Measurements from ENCODE around the gene FXR2.

Gene FXR2

DNA sequence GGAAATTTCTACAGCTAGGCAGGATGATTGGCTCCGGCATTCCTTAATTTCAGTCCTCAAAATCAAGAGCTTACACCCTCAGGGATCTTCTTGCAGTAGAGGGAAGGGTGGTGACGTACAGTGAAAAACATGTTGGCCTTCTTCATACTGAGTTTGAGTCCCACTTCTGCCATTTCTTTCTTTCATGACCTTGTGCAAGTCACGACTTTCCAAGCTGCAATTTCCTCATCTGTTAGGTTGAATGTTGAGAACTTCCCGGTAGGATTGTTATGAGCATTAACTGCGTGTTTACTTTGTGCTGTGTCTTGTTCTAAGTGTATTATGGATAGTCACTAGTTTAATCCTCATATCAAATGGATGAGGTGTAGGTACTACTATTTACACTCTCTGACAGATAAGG is 45.1 kb downstream of the FXR2 start:
- no peak for DNase-seq

- no peak for DNase-seq
These were observed 51.4 kb downstream of the FXR2 start for GRCh38 chr17:7563115-7563869.

GRCh38 chr17:7562208-7562605 is 52.5 kb downstream of the FXR2 start:
- no peak for DNase-seq

- peak; percentile 69 for DNase-seq
These were observed 53.0 kb downstream of the FXR2 start, which contains the start of gene SENP3 for GRCh38 chr17:7561589-7562207. Gene SENP3, plus strand, starts transcription at chr17:7561919. Its CDS starts 1,158 bp downstream, at chr17:7563077.

- DNase-seq = peak; percentile 56
These were observed 53.6 kb downstream of the FXR2 start for GRCh38 chr17:7561028-7561575.

DNA sequence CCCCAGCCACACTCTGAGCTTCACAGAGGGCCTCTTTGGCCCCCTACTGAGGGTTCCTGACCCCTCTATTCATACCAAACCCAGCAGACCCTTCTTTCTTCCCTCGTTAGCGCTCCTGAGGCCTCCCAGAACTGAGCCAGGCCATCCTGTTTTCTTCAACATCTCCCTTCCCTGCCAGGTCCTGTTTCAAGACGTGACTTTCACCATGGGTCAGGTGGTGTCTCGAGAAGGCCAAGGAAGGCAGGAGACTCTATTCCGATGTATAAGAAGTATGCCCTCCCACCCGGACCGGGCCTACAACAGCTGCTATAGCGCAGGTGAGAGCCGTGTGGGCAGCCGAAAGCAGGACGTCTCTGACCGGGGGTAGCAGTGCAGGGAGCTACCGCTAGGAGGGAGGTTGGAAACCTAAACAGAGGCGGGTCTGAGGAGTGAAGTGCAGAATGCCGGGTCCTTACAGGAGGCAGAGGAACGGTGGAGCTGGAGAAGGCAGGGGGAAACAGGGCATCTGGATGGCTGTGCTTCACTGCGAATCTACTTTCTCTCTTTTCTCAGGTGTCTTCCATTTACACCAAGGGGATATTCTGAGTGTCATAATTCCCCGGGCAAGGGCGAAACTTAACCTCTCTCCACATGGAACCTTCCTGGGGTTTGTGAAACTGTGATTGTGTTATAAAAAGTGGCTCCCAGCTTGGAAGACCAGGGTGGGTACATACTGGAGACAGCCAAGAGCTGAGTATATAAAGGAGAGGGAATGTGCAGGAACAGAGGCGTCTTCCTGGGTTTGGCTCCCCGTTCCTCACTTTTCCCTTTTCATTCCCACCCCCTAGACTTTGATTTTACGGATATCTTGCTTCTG is 54.3 kb downstream of the FXR2 start:
- DNase-seq = no peak

DNA sequence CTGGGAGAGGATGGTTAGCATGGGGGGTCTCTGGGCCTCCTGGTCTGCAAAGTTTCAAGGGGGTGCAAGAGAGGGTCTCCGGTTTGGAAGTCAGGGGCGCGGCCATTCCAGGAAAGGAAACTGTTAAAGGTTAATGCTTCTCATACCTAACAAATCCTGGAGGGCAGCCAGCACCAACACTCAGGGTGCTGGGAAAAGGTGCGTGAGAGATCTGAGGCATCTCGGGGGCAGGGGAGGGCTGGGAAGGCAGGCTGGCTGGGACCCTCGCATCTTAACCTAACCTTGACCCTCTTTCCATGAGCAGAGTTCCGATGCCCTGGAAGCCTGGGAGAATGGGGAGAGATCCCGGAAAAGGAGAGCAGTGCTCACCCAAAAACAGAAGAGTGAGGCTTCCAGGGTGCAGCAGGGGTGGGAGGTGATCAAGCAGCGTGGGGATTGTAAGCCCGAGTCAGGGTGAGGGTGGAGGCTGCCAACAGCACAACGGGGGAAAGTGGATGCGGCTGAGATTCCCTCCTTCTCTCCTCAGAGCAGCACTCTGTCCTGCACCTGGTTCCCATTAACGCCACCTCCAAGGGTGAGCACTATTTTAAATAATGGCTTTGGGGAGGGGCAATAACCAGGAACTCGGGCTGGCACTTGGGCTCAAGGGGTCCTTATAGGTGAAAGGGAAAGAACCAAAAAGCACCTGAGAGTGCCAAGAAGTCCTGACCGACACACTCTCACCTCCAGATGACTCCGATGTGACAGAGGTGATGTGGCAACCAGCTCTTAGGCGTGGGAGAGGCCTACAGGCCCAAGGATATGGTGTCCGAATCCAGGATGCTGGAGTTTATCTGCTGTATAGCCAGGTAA is 55.2 kb downstream of the FXR2 start:
- DNase-seq = no peak

DNA sequence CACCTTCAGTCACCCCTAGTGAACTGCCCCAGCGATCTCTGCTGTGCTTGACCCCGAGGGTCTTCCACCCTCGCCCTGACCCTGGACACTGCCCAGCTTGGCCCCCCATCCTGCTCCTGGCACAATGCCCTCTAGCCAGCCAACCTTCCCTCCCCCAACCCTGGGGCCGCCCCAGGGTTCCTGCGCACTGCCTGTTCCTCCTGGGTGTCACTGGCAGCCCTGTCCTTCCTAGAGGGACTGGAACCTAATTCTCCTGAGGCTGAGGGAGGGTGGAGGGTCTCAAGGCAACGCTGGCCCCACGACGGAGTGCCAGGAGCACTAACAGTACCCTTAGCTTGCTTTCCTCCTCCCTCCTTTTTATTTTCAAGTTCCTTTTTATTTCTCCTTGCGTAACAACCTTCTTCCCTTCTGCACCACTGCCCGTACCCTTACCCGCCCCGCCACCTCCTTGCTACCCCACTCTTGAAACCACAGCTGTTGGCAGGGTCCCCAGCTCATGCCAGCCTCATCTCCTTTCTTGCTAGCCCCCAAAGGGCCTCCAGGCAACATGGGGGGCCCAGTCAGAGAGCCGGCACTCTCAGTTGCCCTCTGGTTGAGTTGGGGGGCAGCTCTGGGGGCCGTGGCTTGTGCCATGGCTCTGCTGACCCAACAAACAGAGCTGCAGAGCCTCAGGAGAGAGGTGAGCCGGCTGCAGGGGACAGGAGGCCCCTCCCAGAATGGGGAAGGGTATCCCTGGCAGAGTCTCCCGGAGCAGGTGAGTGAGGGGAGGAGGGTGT is 56.0 kb downstream of the FXR2 start, which contains the start of gene TNFSF13:
TSS of gene TNFSF13 (plus strand) at position 207 of the 776 bp plus-strand sequence. CDS start at position 497, 290 bp downstream.
- no peak for DNase-seq

- peak; percentile 46 for DNase-seq
These were observed 56.7 kb downstream of the FXR2 start for GRCh38 chr17:7557775-7558543.

- DNase-seq = no peak
These were observed 57.4 kb downstream of the FXR2 start for GRCh38 chr17:7557147-7557764.

GRCh38 chr17:7556627-7557026 is 58.1 kb downstream of the FXR2 start:
- no peak for DNase-seq

- no peak for DNase-seq
These were observed 59.3 kb downstream of the FXR2 start for GRCh38 chr17:7555320-7555948.

DNA sequence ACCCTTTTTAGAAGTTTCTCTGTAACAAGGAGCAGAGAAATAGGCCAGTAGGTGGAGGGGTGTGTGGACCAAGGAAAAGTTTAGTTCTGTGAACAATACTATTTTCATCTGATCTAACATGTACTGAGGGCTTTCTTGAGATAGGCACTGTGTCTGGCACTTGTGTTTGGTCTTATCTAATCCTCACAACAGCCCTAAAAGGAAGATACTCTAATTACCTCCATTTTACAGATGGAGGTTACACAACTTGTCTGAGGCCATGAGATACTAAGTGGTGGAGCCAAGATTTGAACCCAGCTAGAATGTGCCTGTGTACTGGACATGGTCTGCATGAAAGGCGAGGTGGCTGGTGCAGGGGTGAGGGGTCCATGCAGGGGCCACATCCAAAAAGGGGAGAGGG is 61.3 kb downstream of the FXR2 start:
- no peak for DNase-seq

DNA sequence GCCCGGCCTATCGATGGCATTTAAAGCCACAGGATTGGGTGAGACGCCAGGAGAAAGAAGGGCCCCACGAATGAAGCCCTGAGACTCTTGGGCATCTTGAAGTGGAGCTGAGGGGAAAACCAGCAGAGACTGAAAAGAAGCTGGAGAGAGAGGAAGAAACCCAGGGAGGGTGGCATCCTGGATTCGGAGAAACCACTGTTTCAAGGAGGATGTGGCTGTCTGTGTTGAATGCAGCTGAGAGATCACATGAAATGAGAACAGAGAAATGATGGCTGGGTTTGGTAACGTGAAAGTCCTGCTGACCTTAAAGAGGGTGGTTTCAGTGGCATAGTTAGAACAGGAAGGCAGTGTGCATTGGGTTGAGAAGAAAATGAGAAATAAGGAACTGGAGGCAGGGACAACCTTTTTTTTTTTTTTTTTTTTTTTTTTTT is 62.1 kb downstream of the FXR2 start:
- DNase-seq = no peak

DNA sequence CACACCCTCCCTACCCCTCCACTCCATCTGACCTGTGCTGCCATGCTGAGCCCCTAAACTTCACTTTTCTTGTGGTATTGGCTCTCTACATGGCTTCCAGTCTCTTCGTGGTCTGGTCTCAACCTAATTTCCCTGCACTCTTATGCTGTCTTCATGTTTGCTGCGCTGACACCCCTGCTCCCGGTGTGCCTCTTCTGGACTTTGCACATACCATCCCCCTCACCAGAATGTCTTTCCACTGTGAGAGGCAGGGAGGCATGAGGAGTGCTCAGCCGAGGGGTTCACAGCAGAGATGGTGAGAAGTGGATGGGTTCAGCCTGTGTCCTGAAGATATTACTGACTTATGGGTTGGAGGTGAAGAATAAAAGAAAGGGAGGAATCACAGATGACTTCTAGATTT is 63.3 kb downstream of the FXR2 start:
- no peak for DNase-seq

DNA sequence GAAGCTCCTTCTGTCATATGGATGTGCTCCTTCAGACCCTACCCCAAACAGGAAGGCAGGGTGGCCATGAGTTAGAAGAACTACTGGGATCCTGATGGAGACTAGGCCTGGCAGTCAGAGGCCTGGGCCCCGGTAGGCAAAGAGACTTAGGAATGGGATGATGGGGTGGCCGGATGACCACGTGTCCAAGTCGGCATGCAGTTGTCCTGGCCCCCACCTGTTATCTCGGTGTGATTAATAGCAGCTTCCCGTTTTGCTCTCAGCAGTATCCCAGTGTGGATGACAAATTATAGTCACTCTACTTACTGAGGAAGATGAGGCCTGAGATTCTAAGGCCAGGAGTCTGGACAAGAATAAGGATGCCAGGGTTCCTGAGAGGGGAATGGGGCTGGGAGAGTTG is 64.4 kb downstream of the FXR2 start:
- no peak for DNase-seq

- DNase-seq = no peak
These were observed 65.2 kb downstream of the FXR2 start for GRCh38 chr17:7549401-7550055.

- DNase-seq = no peak
These were observed 65.9 kb downstream of the FXR2 start, which contains the start of gene TNFSF12 for GRCh38 chr17:7548585-7549400. Gene TNFSF12, plus strand, starts transcription at chr17:7549058. Its CDS starts 96 bp downstream, at chr17:7549154.
